GM12873 (cell line): ENCODE data around the gene RASGRF2.

Experiments
- TF ChIP-seq, protein P1 (sequence below): IDR thresholded peaks from 2 replicates; pipeline ENCODE4 v1.5.1; 2012; ENCODE audit warnings: low read depth, mild to moderate bottlenecking, moderate library complexity, low read length, control low read depth; ENCODE audit not compliant: insufficient read depth; ENCODE audit errors: missing control alignments

The RASGRF2 gene

GRCh38 chr5:81045389-81045807 is 85.2 kb downstream of the RASGRF2 start:
- TF ChIP-seq, protein P1, sequence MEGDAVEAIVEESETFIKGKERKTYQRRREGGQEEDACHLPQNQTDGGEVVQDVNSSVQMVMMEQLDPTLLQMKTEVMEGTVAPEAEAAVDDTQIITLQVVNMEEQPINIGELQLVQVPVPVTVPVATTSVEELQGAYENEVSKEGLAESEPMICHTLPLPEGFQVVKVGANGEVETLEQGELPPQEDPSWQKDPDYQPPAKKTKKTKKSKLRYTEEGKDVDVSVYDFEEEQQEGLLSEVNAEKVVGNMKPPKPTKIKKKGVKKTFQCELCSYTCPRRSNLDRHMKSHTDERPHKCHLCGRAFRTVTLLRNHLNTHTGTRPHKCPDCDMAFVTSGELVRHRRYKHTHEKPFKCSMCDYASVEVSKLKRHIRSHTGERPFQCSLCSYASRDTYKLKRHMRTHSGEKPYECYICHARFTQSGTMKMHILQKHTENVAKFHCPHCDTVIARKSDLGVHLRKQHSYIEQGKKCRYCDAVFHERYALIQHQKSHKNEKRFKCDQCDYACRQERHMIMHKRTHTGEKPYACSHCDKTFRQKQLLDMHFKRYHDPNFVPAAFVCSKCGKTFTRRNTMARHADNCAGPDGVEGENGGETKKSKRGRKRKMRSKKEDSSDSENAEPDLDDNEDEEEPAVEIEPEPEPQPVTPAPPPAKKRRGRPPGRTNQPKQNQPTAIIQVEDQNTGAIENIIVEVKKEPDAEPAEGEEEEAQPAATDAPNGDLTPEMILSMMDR: no peak

- TF ChIP-seq, protein P1: no peak
Observed at GRCh38 chr5:81046041-81046440, 85.9 kb downstream of the RASGRF2 start.

GRCh38 chr5:81052325-81052724 is 92.2 kb downstream of the RASGRF2 start:
- TF ChIP-seq, protein P1: no peak

DNA sequence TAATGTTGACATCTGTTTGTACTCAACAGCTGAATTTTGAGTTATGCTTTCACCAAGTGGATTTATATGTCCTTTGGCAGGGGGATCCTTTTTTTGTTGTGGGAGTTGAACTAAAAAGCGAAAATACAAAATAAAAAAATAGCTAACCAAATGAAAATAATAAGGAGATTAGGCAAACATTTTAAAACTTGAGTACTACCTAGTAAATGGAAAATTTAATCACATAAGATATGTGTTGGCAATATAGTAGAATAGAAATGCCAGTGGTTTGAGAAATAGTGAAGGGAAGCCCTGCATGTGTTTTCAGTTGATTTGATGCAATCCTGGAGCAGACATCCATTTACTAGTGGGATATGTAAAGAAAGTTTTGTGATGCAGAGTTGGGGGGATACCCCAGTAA is 98.0 kb downstream of the RASGRF2 start:
- TF ChIP-seq, protein P1: no peak

GRCh38 chr5:81065492-81065891 is 105.3 kb downstream of the RASGRF2 start:
- TF ChIP-seq, protein P1: no peak

DNA sequence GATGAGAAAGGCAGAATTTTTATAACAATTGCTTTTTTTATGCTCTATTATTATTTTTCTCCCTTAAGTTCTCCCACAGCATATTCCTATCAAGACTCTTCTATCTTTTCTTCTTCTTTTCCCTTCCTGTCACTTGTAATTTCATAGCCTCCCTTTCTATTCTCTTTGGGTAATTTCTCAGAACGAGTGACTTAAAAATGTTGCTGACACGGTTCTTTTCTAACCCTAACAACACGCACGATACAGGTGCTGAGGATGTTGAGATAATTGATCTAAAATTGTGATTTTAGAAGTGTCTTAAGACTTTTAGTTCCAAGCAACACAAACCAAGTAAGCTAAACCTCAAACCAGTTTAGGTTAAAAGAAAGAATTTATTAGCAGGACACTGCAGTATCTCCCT is 105.9 kb downstream of the RASGRF2 start:
- TF ChIP-seq, protein P1: no peak

DNA sequence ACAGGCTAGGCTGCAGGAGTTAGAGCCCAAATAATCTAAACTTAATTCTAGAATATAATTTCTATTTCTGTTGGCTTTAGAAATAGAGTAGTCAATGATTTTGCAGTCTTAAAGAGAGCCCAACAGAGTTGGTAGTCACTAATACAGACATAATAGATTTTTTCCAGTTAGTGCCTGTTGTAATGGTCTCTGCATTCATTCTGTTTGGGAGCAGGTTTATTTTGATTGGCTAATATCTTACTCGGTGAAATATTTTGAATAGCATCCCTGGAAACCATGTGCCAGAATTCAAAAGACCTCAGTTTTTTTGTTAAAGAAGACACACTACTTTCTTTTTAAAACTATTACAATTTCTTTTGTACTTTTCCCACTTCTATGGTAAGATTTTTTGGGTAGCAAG is 107.2 kb downstream of the RASGRF2 start:
- TF ChIP-seq, protein P1: no peak
